22Rv1 (cell line): ENCODE results near the gene SRP68.

ENCODE experiments used
- H3K27ac ChIP-seq: fragments of 450-650 bp; 2 replicates; pipeline ENCODE4 v1.5.1; 2017
- ZFX ChIP-seq: fragments of 450-650 bp; IDR thresholded peaks from 2 replicates; pipeline ENCODE4 v1.6.1; 2017; ENCODE audit warnings: antibody characterized with exemption, borderline replicate concordance
- TF ChIP-seq, protein P1 (sequence below): fragments of 450-650 bp; IDR thresholded peaks from 2 replicates; pipeline ENCODE4 v1.5.1; 2017; ENCODE audit warnings: mild to moderate bottlenecking

The SRP68 gene

DNA sequence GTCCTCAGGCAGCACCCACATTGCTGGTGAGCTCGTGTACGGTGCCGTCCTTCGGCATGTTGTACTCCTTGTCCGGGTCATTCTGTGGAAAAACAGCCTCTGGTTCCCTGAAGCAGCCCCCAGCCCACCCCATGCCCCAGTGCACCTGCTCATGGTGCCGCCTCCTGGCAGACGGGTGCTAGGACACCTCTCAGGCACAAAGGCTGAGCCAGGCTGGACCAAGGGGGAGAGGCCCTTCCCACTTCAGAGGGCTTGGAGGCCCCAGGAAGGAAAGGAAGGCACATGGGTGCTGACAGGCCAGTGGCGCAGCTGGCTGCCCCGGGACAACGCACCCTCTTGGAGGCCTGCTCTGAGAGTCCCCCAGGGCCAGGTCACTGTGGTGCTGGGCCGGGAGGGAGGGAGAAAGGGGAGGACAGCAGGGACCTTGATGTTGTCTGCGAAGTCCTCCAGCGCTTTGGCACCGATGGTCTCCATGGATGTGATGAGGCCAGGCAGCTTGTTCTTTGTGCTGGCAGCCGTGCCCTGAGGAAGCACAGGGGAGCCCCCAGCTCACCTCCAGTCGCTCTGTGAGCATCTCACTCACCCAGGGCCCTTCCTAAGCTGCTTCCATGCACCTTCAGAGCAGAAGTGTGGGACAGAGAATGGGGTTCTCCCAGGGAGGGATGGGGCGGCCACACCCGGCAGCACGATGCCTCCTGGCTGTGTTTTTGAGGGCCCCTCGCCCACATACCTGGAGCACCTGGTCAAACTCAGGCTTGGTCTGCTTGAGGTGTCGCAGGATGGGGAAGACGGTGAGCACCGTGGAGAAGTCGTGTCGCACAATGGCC is 15.9 kb upstream of the SRP68 start:
- no peak overlapping the region for H3K27ac ChIP-seq
- no peak for TF ChIP-seq ZFX
- TF ChIP-seq, protein P1, sequence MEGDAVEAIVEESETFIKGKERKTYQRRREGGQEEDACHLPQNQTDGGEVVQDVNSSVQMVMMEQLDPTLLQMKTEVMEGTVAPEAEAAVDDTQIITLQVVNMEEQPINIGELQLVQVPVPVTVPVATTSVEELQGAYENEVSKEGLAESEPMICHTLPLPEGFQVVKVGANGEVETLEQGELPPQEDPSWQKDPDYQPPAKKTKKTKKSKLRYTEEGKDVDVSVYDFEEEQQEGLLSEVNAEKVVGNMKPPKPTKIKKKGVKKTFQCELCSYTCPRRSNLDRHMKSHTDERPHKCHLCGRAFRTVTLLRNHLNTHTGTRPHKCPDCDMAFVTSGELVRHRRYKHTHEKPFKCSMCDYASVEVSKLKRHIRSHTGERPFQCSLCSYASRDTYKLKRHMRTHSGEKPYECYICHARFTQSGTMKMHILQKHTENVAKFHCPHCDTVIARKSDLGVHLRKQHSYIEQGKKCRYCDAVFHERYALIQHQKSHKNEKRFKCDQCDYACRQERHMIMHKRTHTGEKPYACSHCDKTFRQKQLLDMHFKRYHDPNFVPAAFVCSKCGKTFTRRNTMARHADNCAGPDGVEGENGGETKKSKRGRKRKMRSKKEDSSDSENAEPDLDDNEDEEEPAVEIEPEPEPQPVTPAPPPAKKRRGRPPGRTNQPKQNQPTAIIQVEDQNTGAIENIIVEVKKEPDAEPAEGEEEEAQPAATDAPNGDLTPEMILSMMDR, result peak; percentile 9; the same call in 1 of the 2 replicates

GRCh38 chr17:76087531-76087930 is 15.2 kb upstream of the SRP68 start:
- H3K27ac ChIP-seq, result no peak overlapping the region
- TF ChIP-seq ZFX, result no peak
- TF ChIP-seq, protein P1, result no peak

DNA sequence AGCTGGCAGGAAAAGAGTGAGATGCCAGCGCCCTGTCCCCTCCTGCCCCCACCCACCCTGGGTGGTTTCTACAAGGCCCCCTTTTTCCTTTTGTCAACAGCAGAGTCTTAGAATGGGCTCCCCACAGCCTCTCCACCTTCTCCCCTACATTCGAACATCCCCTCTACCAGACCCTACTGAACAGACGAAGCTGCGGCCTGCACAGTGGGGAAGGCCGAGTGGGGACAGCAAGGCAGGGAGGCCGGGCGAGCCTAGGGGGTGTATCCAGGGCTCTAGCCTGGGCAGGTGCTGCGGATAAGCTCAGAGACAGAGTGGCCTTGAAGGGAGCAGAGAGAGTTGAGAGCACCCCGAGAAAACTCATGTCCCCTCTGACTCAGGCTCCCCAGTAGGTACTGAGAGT is 14.1 kb upstream of the SRP68 start:
- TF ChIP-seq, protein P1, result no peak
- no peak for TF ChIP-seq ZFX
- no peak overlapping the region for H3K27ac ChIP-seq

DNA sequence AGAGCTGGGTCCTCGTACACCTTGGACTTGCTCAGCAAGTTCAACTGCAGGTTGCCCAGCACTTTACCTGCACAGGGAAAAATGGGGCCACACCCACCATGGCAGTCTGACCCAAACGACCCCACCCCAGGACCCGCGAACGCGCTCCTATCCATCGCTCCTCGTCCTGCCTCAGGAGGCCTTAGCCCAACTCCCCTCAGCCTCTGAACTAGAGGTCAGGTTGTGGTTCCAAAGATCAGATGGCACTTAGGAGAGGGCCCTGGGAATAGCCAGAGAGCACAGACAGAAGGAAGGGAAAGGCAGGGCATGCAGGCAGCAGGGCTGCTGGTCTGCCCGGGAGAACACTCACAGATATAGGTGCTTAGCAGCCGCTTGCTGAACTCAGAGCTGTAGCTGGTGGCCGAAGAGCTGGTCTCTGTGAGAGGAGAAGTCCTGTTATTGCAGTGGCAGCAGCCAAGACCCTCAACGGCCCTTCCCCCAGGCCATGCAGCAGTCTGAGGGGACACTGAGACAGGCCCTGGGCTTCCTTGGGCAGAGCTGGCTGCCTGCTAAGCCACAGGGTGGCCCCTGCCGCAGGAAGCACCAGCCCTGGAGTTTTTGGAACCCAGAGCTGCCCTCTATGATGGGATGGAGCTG is 13.5 kb upstream of the SRP68 start:
- TF ChIP-seq, protein P1, result no peak
- no peak for TF ChIP-seq ZFX
- no peak overlapping the region for H3K27ac ChIP-seq

DNA sequence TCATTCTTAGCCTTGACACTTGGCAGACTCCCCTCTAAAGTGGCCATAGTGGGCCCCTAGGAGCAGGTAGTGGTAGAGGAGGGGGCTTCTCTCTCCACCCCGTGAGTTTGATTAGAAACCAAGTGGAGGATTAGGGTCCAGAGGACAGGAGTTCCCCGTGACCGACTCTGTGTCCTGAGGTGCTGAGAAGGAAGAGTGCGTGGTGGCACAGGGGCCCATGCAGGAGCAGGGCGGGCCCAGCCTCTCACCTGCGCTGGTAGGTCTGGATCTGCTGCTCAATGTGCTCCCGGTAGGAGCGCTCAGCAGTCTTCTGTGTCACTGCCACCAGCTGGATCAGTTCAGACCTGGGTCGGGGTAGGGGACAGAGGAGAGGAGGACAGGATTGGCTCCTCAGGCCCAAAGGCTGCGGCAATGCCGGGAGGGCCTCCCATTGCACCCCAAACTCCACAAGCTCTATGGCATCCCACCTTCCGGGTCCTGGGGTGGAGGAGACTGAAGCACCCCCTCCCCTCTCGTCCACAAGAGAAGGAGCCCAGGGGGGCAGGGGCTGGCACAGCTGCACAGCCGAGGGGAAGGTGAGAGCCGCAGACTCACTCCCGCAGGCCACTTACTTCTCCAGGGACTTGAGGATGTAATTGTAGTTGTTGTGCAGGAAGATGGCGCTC is 12.9 kb upstream of the SRP68 start:
- TF ChIP-seq, protein P1, result no peak
- TF ChIP-seq ZFX, result no peak
- H3K27ac ChIP-seq, result no peak overlapping the region

DNA sequence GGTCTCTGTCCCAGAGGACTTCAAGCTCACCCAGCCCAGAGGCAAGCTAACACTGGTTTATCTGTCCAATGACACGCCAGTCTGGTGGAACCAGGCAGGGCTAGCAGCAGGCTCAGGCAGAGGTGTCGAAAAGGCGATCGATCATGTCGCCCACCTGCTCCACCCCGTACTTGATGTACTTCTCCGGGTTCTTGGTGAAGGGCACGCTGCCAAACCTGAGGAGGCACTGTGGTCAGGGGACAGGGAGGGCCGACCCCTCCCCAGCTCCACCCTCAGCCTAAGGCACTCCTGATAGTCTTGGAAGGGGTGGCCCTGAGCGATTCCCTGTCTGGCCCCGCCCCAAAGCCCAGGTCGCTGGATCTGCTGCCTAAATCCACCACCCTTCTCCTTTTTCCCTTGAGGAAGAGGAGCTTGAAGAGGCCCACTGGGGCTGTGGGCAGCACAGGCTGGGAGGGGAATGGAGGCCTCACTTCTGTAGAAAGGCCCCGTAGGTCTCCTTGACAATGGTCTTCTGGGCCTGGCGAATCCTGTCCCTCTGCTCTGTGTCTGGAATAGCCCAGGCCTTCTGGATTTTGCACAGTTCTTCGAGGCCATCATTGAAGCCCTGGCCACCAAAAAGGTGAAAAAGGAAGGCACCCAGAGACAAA is 11.3 kb upstream of the SRP68 start:
- no peak overlapping the region for H3K27ac ChIP-seq

More for the DNA sequence above, 11.3 kb upstream of the SRP68 start:
- TF ChIP-seq ZFX, result no peak
- TF ChIP-seq, protein P1, result no peak
